Prostate gland (tissue), 2 donors: ENCODE data around the gene CBR3.
"Not testable (repeated sequence)": the region's sequence is repeated elsewhere in the genome, so short reads cannot be mapped to it uniquely, and the experiment has no call there.

Source experiments
- POLR2A ChIP-seq: fragments of 450-650 bp; IDR thresholded peaks from one replicate; pipeline ENCODE4 v1.6.1; 2016; ENCODE audit warnings: antibody characterized with exemption, mild to moderate bottlenecking
- POLR2AphosphoS5 ChIP-seq: sonication (generic); formaldehyde crosslinking; IDR thresholded peaks from one replicate; pipeline ENCODE4 v1.6.1; 2017; ENCODE audit warnings: antibody characterized with exemption
- TF ChIP-seq, protein P1 (sequence below), 4 experiments: fragments of 200-600 bp in 2 of 4; fragments of 450-650 bp in 2 of 4; sonication (generic) in 2 of 4; IDR thresholded peaks; 1 replicate in 3 of 4; 2 replicates in 1 of 4; pipeline ENCODE4 v1.5.1; 2016 to 2019; ENCODE audit warnings: antibody characterized with exemption in 4 of 4, mild to moderate bottlenecking in 2 of 4, moderate library complexity in 2 of 4

DNA sequence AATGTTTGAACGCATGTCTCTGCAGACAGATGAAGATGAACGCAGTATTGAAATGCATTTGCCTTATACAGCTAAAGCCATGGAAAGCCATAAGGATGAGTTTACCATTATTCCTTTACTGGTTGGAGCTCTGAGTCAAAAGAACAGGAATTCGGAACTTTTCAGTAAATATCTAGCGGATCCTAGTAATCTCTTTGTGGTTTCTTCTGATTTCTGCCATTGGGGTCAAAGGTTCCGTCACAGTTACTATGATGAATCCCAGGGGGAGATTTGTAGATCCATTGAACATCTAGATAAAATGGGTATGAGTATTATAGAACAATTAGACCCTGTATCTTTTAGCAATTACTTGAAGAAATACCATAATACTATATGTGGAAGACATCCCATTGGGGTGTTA, 4.0 kb upstream of the CBR3 start:
- TF ChIP-seq, protein P1, sequence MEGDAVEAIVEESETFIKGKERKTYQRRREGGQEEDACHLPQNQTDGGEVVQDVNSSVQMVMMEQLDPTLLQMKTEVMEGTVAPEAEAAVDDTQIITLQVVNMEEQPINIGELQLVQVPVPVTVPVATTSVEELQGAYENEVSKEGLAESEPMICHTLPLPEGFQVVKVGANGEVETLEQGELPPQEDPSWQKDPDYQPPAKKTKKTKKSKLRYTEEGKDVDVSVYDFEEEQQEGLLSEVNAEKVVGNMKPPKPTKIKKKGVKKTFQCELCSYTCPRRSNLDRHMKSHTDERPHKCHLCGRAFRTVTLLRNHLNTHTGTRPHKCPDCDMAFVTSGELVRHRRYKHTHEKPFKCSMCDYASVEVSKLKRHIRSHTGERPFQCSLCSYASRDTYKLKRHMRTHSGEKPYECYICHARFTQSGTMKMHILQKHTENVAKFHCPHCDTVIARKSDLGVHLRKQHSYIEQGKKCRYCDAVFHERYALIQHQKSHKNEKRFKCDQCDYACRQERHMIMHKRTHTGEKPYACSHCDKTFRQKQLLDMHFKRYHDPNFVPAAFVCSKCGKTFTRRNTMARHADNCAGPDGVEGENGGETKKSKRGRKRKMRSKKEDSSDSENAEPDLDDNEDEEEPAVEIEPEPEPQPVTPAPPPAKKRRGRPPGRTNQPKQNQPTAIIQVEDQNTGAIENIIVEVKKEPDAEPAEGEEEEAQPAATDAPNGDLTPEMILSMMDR (IDR thresholded peaks at IDR 0.05): not testable (repeated sequence)
- TF ChIP-seq POLR2AphosphoS5, POLR2A: not testable (repeated sequence)
